ENCODE data around the gene CYP1A1.
A peak's percentile ranks its signal among the peaks of the same experiment; 100 is the strongest.
"Not testable (repeated sequence)": the region's sequence is repeated elsewhere in the genome, so short reads cannot be mapped to it uniquely, and the experiment has no call there.

CYP1A1 gene

DNA sequence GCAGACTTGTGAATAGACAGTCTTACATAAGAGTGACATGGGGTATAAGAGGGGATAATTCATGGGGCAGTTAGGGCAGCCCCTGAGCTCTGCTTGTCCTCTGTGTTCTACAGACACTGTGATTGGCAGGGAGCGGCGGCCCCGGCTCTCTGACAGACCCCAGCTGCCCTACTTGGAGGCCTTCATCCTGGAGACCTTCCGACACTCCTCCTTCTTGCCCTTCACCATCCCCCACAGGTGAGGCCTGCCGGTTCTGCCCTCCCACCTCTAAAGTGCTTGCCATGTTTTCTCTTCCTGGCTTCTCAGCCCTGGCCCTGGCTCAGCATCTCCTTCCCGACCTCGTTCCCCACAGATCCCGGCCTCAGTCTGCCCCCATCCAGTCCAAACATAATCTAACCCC lies 26.7 kb upstream of the CYP1A1 start:
- Mint-ChIP-seq H3K27me3 (ENCODE audit: low read depth) (no peaks in the 10 kb centered on the region), H3K36me3 (ENCODE audit: low read depth) (no peaks in the 10 kb centered on the region), H3K4me3 (no peak overlapping the region), H3K9me3 (no peaks in the 10 kb centered on the region), H3K27ac (no peak overlapping the region), H3K4me1 (ENCODE audit: low read depth) (no peaks in the 10 kb centered on the region)

DNA sequence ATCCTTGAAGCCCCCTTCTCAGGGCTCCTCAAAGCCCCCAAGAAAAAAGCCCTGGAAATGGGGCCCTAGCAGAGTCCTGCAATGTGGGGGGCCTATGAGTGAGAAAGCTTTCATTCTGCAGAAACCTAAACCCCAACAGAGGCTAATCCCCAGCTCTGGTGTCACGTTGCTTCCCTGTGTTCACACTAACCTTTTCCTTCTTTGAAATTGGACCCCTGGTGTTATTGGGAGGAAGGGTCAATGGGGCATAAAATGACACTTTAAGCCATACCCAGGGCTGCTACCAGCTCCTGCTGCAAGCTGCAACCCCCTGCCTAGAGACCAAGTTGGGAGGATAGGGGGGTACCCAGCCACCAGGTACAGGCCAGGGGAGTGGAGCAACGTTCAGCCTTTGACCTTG lies 25.4 kb upstream of the CYP1A1 start:
- Mint-ChIP-seq H3K36me3 (ENCODE audit: low read depth) (no peaks in the 10 kb centered on the region), H3K27me3 (ENCODE audit: low read depth) (no peaks in the 10 kb centered on the region), H3K4me1 (ENCODE audit: low read depth) (no peaks in the 10 kb centered on the region), H3K27ac (no peak overlapping the region), H3K9me3 (no peaks in the 10 kb centered on the region), H3K4me3 (no peak overlapping the region)

DNA sequence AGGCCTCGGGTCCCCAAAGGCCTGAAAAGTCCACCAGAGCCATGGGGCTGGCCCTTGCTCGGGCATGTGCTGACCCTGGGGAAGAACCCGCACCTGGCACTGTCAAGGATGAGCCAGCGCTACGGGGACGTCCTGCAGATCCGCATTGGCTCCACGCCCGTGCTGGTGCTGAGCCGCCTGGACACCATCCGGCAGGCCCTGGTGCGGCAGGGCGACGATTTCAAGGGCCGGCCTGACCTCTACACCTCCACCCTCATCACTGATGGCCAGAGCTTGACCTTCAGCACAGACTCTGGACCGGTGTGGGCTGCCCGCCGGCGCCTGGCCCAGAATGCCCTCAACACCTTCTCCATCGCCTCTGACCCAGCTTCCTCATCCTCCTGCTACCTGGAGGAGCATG lies 24.5 kb upstream of the CYP1A1 start:
- no peak overlapping the region for H3K27ac Mint-ChIP-seq
- H3K36me3 Mint-ChIP-seq (ENCODE audit: low read depth) = no peaks in the 10 kb centered on the region
- no peaks in the 10 kb centered on the region for H3K4me1 Mint-ChIP-seq (ENCODE audit: low read depth)
- H3K4me3 Mint-ChIP-seq = no peak overlapping the region
- H3K27me3 Mint-ChIP-seq (ENCODE audit: low read depth) = no peaks in the 10 kb centered on the region
- no peaks in the 10 kb centered on the region for H3K9me3 Mint-ChIP-seq

DNA sequence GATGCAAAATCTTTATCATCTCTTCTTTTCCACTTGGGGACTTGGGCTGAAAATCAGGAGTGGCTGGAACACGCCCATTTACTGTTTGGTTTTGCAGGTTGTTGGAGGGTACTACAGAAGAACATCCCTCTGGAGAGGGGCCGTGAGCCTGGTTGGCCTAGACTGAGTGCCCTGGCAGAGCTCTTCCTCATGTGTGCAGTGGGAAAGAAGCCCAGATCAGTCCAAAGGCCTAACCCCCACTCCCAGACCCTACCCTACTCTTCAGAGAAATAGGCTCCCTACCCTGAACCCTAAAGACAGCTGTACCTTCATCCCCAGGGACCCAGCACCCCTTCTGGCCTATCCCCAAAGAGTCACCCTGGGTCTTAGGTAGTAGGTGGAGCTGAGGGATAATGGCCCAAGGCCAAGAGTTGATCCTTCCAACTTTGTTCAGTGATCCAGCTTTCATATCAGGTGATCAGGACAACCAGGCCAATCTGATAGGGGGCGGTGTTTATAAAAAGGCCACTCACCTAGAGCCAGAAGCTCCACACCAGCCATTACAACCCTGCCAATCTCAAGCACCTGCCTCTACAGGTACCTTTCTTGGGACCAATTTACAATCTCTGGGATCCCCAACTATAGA lies 23.1 kb upstream of the CYP1A1 start, which contains the start of gene CYP1A2:
Gene CYP1A2, plus strand, starts transcription at position 524 of the 625 bp plus-strand sequence. CDS start 894 bp downstream, outside the sequence.
- H3K9me3 Mint-ChIP-seq = no peaks in the 10 kb centered on the region

DNA sequence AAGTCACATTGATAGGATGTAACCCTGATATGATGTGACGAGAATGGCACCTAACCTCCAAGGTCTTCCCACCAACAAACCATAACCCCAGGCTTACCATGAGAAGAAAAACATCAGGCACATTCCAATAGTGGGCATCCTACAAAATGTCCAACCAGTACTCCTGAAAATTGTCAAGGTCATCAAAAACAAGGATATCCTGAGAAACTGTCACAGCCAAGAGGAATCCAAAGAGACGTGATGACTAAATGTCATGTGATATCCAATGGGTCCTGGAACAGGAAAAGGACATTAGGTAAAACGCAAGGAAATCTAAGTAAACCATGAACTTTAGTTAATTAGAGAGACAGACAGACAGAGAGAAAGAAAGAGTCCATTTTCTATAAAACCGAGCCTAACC lies 21.1 kb upstream of the CYP1A1 start:
- H3K4me1 Mint-ChIP-seq (ENCODE audit: low read depth) = no peaks in the 10 kb centered on the region
- no peak overlapping the region for H3K4me3 Mint-ChIP-seq
- H3K27ac Mint-ChIP-seq = no peak overlapping the region
- no peaks in the 10 kb centered on the region for H3K27me3 Mint-ChIP-seq (ENCODE audit: low read depth)
- no peaks in the 10 kb centered on the region for H3K9me3 Mint-ChIP-seq
- no peaks in the 10 kb centered on the region for H3K36me3 Mint-ChIP-seq (ENCODE audit: low read depth)

More for the DNA sequence above, 23.1 kb upstream of the CYP1A1 start, which contains the start of gene CYP1A2:
- no peaks in the 10 kb centered on the region for H3K4me1 Mint-ChIP-seq (ENCODE audit: low read depth)
- H3K4me3 Mint-ChIP-seq = no peak within 1 kb of the TSS
- H3K27ac Mint-ChIP-seq = no peak within 1 kb of the TSS
- no peaks in the 10 kb centered on the region for H3K36me3 Mint-ChIP-seq (ENCODE audit: low read depth)
- H3K27me3 Mint-ChIP-seq (ENCODE audit: low read depth) = no peaks in the 10 kb centered on the region

DNA sequence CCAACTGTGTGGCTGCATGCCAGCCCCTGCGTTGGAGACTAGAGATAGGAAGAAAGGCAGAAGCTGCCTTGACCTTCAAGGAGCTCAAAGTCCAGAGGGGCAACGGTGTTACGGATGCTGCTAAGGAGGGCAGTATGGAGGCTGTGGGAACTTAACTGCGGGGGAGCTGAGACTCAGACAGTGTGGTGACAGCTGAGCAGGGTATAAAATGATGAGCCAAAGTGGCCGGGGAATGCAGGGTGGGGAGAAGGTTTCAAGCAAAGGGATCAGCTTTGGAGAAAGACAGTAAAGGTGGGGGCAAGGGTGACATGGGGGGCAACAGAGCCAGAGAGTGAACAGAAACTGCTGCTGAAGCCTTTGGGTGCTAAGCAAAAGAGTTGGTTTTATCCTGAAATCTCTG lies 17.1 kb upstream of the CYP1A1 start:
- Mint-ChIP-seq H3K4me3 (no peak overlapping the region), H3K36me3 (ENCODE audit: low read depth) (peaks cover 5% of the 10 kb centered on the region), H3K27ac (no peak overlapping the region), H3K9me3 (peaks cover 19% of the 10 kb centered on the region), H3K4me1 (ENCODE audit: low read depth) (peaks cover 2% of the 10 kb centered on the region), H3K27me3 (ENCODE audit: low read depth) (peaks cover 6% of the 10 kb centered on the region)

DNA sequence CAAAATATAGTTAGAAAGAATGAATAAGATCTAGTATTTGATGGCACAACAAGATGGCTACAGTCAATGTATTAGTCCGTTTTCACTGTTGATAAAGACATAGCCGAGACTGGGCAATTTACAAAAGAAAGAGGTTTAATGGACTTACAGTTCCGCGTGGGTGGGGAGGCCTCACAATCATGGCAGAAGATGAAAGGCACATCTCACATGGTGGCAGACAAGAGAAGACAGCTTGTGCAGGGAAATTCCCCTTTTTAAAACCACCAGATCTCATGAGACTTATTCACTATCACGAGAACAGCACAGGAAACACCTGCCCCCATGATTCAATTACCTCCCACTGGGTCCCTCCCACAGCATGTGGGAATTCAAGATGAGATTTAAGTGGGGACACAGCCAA lies 12.9 kb upstream of the CYP1A1 start:
- not testable (repeated sequence) for H3K4me1 Mint-ChIP-seq (ENCODE audit: low read depth)

DNA sequence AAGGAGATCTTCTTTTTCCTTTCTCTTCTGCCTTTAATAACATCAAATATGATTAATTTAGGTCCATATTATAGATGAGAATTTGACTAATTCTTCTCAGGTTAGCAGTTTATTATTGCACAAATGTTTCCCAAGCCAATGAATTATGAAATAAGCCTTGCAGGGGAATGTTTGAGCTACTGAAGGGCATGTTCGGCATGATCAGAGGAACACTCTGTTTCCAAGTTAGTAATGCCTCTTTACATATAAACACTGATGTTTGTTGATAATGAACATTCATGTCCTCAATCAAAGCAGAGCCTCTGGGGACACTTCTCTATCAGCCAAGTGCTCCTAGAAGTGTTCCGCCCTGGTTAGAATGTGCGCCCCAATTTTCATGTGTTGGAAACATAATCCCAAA lies 10.0 kb upstream of the CYP1A1 start:
- Mint-ChIP-seq H3K27ac (no peak overlapping the region), H3K27me3 (ENCODE audit: low read depth) (peaks cover 34% of the 10 kb centered on the region), H3K9me3 (peaks cover 21% of the 10 kb centered on the region), H3K4me1 (ENCODE audit: low read depth) (peaks cover 2% of the 10 kb centered on the region), H3K36me3 (ENCODE audit: low read depth) (peaks cover 5% of the 10 kb centered on the region), H3K4me3 (no peak overlapping the region)

More for the DNA sequence above, 12.9 kb upstream of the CYP1A1 start:
- H3K27ac Mint-ChIP-seq; H3K36me3 Mint-ChIP-seq (ENCODE audit: low read depth); H3K4me3 Mint-ChIP-seq: not testable (repeated sequence)
- H3K9me3 Mint-ChIP-seq = peaks cover 26% of the 10 kb centered on the region
- H3K27me3 Mint-ChIP-seq (ENCODE audit: low read depth) = peaks cover 34% of the 10 kb centered on the region

DNA sequence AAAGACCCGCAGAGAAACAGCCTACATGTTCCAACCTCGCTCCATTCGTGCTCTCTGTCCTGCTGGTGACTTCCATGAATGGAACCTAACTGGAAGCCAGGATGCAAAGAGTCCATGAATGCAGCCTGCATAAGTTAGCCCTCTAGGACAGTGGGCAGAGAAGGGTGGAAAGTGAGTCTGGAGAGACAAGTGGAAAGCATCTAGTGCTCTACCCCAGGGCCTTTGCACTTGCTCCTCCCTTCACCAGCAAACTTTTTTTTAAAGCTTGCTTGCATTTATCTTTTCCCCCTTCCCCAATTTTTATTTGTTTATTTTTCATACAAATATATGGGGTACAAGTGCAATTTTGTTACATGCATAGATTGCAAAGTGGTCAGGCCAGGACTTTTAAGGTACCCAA lies 7.9 kb upstream of the CYP1A1 start:
- H3K27me3 Mint-ChIP-seq (ENCODE audit: low read depth) = peaks cover 38% of the 10 kb centered on the region
- peaks cover 16% of the 10 kb centered on the region for H3K9me3 Mint-ChIP-seq
- peaks cover 4% of the 10 kb centered on the region for H3K36me3 Mint-ChIP-seq (ENCODE audit: low read depth)
- H3K4me3 Mint-ChIP-seq = no peak overlapping the region
- no peak overlapping the region for H3K27ac Mint-ChIP-seq
- peaks cover 2% of the 10 kb centered on the region for H3K4me1 Mint-ChIP-seq (ENCODE audit: low read depth)

DNA sequence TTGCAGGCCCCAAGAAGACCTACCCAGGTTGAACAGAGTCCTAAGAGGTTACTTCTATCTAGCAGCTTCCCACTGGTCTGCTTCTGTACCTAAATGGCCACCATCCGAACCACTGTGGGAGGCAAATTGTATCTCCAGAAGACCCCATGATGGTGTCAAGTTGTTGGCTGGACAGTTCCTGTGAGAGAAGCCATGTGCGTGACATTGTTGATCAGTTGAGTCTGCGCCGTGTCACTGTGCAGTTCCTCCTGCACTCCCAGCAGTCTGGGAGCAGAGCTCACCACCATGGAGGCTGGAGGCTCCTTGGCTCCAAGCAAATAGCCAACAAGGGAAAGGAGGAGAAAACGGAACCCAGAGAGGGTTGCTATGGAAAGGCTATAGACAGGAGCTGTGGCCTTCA lies 7.5 kb upstream of the CYP1A1 start:
- Mint-ChIP-seq H3K4me3 (no peak overlapping the region), H3K4me1 (ENCODE audit: low read depth) (no peaks in the 10 kb centered on the region), H3K36me3 (ENCODE audit: low read depth) (peaks cover under 1% of the 10 kb centered on the region)

DNA sequence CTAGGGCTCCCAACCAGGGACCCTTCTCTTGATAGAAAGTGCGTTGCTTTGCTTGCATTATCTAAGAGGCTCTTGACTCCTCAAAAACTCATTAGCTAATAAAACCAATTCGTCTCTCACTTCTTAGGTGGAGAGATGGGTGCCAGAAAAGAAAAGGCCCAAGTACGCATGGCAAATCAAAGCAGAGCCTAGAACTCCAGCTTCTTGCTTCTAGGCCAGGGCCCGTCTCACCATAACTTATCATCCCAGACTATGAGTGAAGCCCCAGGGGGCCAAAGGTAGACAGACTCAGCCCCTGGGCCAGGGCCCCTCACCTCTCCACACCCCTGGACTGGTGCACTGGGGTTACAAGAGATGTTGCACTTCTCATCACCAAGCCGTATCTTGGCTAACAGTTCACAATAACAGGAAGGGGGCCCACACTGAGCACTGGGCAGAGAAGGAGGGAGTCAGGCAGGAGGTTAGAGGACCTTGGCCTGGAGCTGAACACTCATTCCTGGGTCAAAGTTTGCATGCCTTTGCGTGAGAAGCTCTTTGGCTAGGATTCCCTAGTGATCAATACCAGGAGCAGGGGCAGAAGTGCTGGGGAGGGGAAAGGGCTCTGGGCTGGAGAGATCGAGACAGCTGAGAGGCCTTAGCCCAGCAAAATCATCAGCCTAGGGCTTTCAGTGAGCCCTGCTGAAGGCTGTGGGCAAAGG lies 5.4 kb upstream of the CYP1A1 start:
- Mint-ChIP-seq H3K9me3 (no peaks in the 10 kb centered on the region), H3K27me3 (ENCODE audit: low read depth) (peaks cover 33% of the 10 kb centered on the region), H3K4me1 (ENCODE audit: low read depth) (peaks cover 5% of the 10 kb centered on the region), H3K27ac (no peak overlapping the region), H3K4me3 (no peak overlapping the region), H3K36me3 (ENCODE audit: low read depth) (no peaks in the 10 kb centered on the region)

More for the DNA sequence above, 7.5 kb upstream of the CYP1A1 start:
- Mint-ChIP-seq H3K9me3 (peaks cover 11% of the 10 kb centered on the region), H3K27me3 (ENCODE audit: low read depth) (peaks cover 35% of the 10 kb centered on the region), H3K27ac (no peak overlapping the region)

DNA sequence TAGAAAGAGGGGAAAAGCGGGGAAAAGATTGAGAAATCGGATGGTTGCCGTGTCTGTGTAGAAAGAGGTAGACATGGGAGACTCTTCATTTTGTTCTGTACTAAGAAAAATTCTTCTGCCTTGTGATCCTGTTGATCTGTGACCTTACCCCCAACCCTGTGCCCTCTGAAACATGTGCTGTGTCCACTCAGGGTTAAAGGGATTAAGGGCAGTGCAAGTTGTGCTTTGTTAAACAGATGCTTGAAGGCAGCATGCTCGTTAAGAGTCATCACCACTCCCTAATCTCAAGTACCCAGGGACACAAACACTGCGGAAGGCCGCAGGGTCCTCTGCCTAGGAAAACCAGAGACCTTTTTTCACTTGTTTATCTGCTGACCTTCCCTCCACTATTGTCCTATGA lies 4.0 kb upstream of the CYP1A1 start:
- not testable (repeated sequence) for H3K9me3 Mint-ChIP-seq; H3K36me3 Mint-ChIP-seq (ENCODE audit: low read depth); H3K4me3 Mint-ChIP-seq; H3K4me1 Mint-ChIP-seq (ENCODE audit: low read depth); H3K27ac Mint-ChIP-seq
- peaks cover 38% of the 10 kb centered on the region for H3K27me3 Mint-ChIP-seq (ENCODE audit: low read depth)

DNA sequence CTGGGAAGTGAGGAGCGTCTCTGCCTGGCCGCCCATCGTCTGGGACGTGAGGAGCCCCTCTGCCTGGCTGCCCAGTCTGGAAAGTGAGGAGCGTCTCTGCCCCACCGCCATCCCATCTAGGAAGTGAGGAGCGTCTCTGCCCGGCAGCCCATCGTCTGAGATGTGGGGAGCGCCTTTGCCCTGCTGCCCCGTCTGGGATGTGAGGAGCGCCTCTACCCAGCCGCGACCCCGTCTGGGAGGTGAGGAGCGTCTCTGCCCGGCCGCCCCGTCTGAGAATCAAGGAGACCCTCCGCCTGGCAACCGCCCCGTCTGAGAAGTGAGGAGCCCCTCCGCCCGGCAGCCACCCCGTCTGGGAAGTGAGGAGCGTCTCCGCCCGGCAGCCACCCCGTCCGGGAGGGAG lies 3.4 kb upstream of the CYP1A1 start:
- not testable (repeated sequence) for H3K36me3 Mint-ChIP-seq (ENCODE audit: low read depth); H3K27ac Mint-ChIP-seq; H3K9me3 Mint-ChIP-seq; H3K4me3 Mint-ChIP-seq; H3K4me1 Mint-ChIP-seq (ENCODE audit: low read depth)
- H3K27me3 Mint-ChIP-seq (ENCODE audit: low read depth) = peaks cover 38% of the 10 kb centered on the region

DNA sequence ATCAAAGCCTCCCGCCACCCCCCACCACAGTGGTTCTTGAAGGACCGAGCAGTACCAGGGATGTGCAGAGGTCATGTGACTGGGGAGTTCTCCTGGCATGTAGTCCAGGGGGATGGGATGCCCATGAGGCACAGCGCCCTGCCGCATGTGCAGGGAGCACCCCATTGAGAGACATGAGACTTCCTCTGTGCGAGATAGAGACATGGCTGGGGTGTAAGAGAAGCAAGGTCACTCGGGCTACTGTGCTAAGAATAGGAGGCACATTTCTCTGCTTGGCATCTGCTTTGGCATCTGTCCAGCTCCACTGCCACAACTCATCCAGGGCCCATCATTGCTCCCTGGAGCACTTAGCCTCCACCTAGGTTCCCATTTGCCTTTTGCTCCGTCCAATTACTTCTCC lies 2.4 kb upstream of the CYP1A1 start:
- Mint-ChIP-seq H3K9me3 (no peaks in the 10 kb centered on the region), H3K36me3 (ENCODE audit: low read depth) (no peaks in the 10 kb centered on the region), H3K4me3 (no peak overlapping the region), H3K27ac (no peak overlapping the region), H3K27me3 (ENCODE audit: low read depth) (peaks cover 38% of the 10 kb centered on the region), H3K4me1 (ENCODE audit: low read depth) (peaks cover 11% of the 10 kb centered on the region)

DNA sequence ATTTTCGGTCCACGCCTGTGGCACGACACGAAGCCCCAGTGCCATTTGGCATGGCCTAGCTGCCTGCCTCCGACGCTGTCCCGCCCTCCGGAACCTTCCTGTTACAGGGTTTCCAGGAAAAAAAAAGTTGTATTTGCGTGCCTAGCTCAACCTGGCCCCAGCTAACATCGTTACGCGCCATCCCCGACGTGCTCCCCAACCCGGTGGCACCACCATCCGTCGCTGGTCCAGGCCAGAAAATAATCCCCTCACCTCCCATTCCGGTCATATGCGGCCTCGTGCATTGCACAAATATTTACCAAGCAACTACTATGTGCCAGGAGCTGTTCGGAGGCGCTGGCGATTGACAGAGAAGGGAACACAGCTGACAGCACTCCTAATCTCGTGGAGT lies 1.4 kb upstream of the CYP1A1 start:
- Mint-ChIP-seq H3K27me3 (ENCODE audit: low read depth) (peaks cover 38% of the 10 kb centered on the region), H3K36me3 (ENCODE audit: low read depth) (no peaks in the 10 kb centered on the region), H3K27ac (peak overlapping the region; percentile 50), H3K4me3 (peak overlapping the region; percentile 75), H3K4me1 (ENCODE audit: low read depth) (peaks cover 11% of the 10 kb centered on the region), H3K9me3 (no peaks in the 10 kb centered on the region)
